Activated T-cell treated with anti-CD3 and anti-CD28 coated beads for 1 hour (primary cell): ENCODE results near the gene IKZF3.
A peak's percentile ranks its signal among the peaks of the same experiment; 100 is the strongest.
"Not testable (repeated sequence)": the region's sequence is repeated elsewhere in the genome, so short reads cannot be mapped to it uniquely, and the experiment has no call there.

ENCODE experiments used
- DNase-seq: peaks from one replicate; pipeline ENCODE4 v3.0.0-alpha.2; 2020; ENCODE audit warnings: low read depth

Gene IKZF3

GRCh38 chr17:39777534-39778365 is 86.4 kb downstream of the IKZF3 start:
- no peak for DNase-seq

GRCh38 chr17:39776252-39776651 is 87.9 kb downstream of the IKZF3 start:
- no peak for DNase-seq

- no peak for DNase-seq
Measured at GRCh38 chr17:39775031-39775430, 89.1 kb downstream of the IKZF3 start.

GRCh38 chr17:39774047-39774446 is 90.1 kb downstream of the IKZF3 start:
- DNase-seq, result no peak

GRCh38 chr17:39772987-39773934 is 90.9 kb downstream of the IKZF3 start:
- no peak for DNase-seq

- DNase-seq, result no peak
Measured at GRCh38 chr17:39772415-39772814, 91.7 kb downstream of the IKZF3 start.

GRCh38 chr17:39769974-39770587 is 94.0 kb downstream of the IKZF3 start:
- DNase-seq, result peak; percentile 22

- DNase-seq, result no peak
Measured at GRCh38 chr17:39767147-39767546, 97.0 kb downstream of the IKZF3 start.

GRCh38 chr17:39765766-39766165 is 98.3 kb downstream of the IKZF3 start:
- DNase-seq, result no peak

- DNase-seq, result no peak
Measured at GRCh38 chr17:39765175-39765574, 98.9 kb downstream of the IKZF3 start.

- DNase-seq, result not testable (repeated sequence)
Measured at GRCh38 chr17:39764171-39764570, 99.9 kb downstream of the IKZF3 start.

- no peak for DNase-seq
Measured at GRCh38 chr17:39763051-39763820, 100.9 kb downstream of the IKZF3 start.

GRCh38 chr17:39761861-39762496 is 102.1 kb downstream of the IKZF3 start:
- no peak for DNase-seq

- no peak for DNase-seq
Measured at GRCh38 chr17:39759204-39759603, 104.9 kb downstream of the IKZF3 start.

- DNase-seq, result peak; percentile 22
Measured at GRCh38 chr17:39757931-39758873, 105.9 kb downstream of the IKZF3 start.

- no peak for DNase-seq
Measured at GRCh38 chr17:39757176-39757662, 106.9 kb downstream of the IKZF3 start.

GRCh38 chr17:39756380-39757079 is 107.6 kb downstream of the IKZF3 start:
- no peak for DNase-seq

- DNase-seq, result peak; percentile 35
Measured at GRCh38 chr17:39755554-39756379, 108.3 kb downstream of the IKZF3 start.
